ENCODE results near the gene NUP210L.
"Not testable (repeated sequence)": the region's sequence is repeated elsewhere in the genome, so short reads cannot be mapped to it uniquely, and the experiment has no call there.

Gene NUP210L

DNA sequence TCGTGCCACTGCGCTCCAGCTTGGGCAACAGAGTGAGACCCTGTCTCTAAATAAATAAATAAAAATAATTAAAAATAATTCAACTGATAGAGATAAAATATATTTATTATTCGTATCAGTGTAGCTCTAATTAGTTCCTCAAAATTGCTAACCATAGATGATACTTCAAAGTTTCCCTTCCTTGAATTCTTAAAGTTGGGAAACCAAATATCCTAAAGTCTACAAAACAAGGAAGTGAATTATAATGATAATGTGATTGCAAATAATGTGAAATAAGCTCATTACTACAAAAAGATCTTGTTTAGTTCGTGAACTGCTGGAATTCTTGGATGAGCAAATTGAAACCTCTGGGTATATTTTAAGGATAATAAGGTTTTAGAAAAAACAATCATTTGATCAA lies 60.5 kb downstream of the NUP210L start:
- DNase-seq = no peak

- DNase-seq = no peak
These were observed 61.2 kb downstream of the NUP210L start for GRCh38 chr1:154093699-154094098.

DNA sequence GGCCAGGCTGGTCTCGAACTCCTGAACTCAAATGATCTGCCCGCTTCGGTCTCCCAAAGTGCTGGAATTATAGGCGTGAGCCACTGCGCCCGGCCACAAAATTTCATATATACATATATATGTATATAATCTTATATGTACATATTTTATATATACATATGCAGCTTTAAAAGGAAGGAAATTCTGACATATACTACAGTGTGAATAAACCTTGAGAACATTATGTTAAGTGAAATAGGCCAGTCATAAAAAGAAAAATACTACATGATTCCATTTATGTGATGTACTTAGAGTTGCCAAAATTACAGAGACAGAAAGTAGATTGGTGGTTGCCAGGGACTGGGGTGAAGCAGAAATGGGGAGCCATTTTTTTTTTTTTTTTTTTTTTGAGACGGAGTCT lies 63.2 kb downstream of the NUP210L start:
- DNase-seq = no peak

DNA sequence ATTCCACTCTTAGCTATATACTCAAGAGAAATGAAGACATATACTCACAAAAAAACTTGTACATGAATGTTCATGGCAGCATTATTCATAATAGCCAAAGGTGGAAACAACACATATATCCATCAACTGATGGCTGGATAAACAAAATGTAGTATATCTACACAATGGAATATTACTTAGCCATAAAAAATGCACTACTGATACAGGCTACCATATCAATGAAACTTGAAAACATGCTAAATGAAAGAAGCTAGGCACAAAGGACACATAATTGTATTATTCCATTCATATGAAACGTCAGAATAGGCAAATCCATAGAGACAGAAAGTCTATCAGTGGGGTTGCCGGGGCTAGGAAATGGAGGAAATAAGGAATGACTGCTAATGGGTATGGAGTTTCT lies 67.3 kb downstream of the NUP210L start:
- no peak for DNase-seq

GRCh38 chr1:154083057-154083456 lies 71.8 kb downstream of the NUP210L start:
- DNase-seq = not testable (repeated sequence)

- no peak for DNase-seq
These were observed 73.3 kb downstream of the NUP210L start for GRCh38 chr1:154081386-154082126.

DNA sequence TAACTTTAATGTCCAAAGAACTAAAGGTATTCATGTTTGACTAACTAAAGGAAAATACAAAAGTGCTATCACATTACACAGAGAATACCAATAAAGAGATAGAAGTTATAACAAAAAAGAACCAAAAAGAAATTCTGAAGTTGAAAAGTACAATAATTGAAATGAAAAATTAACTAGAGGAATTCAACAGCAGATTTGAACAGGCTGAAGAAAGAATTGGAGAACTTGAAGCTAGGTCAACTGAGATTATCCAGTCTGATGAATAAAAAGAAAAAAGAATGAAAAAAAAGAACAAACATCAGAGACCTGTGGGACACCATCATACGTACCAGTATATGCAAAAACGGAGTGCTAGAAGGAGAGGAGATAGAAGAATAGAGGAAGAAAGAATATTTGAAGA lies 78.5 kb downstream of the NUP210L start:
- DNase-seq = no peak

- no peak for DNase-seq
These were observed 79.1 kb downstream of the NUP210L start for GRCh38 chr1:154075746-154076145.

DNA sequence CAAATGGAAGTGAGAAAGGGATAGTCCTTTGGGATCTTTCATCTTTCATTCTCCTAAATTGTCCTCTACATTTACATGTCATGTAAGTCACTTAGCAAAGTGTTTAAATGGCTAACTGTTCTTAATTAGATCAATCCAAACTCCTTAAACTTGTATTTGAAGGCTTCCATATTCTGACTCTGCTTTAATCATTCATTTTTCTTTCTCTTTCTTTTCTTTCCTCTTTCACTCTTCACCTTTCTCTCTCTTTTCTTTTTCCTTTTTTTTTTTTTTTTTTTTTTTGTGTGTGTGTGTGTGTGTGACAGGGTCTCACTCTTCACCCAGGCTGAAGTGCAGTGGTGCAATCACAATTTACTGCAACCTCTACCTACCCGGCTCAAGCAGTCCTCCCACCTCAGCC lies 92.6 kb downstream of the NUP210L start:
- DNase-seq = no peak

DNA sequence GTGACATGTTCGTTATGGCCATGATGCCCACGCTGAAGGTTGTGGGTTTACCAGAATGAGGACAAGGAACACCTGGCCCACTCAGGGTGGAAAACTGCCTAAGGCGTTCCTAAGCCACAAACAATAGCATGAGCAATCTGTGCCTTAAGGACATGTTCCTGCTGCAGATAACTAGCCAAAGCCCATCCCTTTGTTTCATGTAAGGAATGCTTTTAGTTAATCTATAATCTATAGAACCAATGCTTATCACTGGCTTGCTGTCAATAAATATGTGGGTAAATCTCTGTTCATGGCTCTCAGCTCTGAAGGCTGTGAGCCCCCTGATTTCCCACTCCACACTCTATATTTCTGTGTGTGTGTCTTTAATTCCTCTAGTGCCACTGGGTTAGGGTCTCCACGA lies 107.4 kb downstream of the NUP210L start:
- DNase-seq = not testable (repeated sequence)

DNA sequence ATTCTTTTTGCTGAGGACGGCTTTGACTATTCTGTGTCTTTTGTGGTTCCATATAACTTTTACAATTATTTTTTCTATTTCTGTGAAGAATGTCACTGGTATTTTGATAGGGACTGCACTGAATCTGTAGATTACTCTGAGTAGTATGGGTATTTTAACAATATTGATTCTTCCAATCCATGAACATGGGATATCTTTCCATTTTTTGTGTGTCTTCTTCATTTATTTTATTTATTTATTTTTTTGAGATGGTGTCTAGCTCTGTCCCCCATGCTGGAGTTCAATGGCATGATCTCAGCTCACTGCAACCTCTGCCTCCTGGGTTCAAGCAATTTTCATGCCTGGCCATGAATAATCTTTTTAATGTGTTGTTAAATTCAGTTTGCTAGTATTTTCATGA lies 121.2 kb downstream of the NUP210L start:
- DNase-seq = not testable (repeated sequence)

GRCh38 chr1:154019940-154020339 lies 134.9 kb downstream of the NUP210L start:
- no peak for DNase-seq

- DNase-seq = no peak
These were observed 135.6 kb downstream of the NUP210L start for GRCh38 chr1:154019269-154019668.

GRCh38 chr1:154014154-154014907 lies 140.5 kb downstream of the NUP210L start:
- no peak for DNase-seq

GRCh38 chr1:154012543-154012942 lies 142.3 kb downstream of the NUP210L start:
- DNase-seq = not testable (repeated sequence)

- DNase-seq = no peak
These were observed 142.7 kb downstream of the NUP210L start for GRCh38 chr1:154012129-154012528.

DNA sequence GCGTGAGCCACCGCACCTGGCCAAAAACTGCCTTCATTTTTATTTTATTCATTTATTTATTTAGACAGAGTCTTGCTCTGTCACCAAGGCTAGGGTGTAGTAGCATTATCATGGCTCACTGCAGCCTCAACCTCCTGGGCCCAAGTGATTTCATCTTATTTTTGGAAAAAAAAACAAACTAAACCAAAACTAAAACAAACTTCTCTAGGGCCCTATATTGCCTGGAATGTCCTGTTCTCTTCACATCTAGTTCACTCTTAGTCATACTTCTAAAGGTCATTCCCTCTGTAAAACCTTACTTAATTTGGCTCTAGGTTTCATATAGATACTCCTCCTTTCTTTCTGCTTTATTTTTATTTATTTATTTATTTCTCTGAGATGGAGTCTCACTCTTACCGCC lies 148.7 kb downstream of the NUP210L start:
- no peak for DNase-seq

DNA sequence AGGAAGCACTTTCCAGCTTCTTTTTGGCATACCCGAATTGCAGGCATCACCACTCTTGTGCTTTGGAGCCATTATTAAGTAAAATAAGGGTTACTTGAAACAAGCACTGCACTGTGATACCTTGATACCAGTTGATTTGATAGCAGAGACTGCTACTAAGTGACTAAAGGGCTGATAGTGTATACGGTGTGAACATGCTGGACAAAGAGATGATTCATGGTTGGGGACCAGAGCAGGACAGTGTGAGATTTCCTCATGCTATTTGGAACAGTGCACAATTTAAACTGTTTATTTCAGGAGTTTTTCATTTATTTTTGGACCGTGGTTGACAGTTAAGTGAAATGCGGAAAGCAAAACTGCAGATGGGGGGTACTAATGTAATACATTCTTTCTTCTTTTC lies 154.5 kb downstream of the NUP210L start:
- no peak for DNase-seq

- DNase-seq = not testable (repeated sequence)
These were observed 158.0 kb downstream of the NUP210L start for GRCh38 chr1:153996882-153997281.

DNA sequence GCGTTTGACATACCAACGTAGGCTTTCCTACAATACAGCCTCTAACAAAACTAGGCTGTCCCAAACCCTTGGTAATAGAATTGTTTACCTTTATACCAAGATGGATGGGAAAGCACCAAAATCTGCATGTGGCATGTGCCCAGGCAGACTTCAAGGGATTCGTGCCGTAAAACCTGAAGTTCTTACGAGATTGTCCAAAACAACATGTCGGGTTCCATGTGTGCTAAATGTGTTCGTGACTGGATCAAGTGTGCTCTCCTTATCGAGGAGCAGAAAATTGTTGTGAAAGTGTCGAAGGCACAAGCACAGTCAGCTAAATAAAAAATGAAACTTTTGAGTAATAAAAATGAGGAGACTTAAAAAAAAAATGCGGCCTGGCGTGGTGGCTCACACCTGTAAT lies 159.2 kb downstream of the NUP210L start:
- no peak for DNase-seq

- DNase-seq = no peak
These were observed 159.7 kb downstream of the NUP210L start for GRCh38 chr1:153995202-153995601.

GRCh38 chr1:153991806-153992205 lies 163.1 kb downstream of the NUP210L start:
- DNase-seq = no peak

DNA sequence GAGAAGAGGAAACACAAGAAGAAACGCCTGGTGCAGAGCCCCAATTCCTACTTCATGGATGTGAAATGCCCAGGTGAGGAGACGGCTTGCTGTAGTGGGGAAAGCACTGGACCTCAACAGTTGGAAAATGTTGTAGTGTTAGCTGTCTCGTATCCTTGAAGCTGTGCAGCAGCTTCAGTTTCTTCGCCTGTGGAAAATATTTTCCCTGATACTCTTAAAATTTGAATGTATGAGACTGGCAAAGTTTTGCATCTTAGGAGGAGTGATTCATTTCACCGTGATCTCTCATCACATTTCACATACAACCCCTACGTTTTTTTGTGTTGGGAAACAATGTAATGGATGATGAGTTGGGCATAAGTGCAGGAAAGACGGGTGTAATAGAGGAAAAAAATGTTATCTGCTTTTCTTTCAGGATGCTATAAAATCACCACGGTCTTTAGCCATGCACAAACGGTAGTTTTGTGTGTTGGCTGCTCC lies 163.7 kb downstream of the NUP210L start:
- no peak for DNase-seq

DNA sequence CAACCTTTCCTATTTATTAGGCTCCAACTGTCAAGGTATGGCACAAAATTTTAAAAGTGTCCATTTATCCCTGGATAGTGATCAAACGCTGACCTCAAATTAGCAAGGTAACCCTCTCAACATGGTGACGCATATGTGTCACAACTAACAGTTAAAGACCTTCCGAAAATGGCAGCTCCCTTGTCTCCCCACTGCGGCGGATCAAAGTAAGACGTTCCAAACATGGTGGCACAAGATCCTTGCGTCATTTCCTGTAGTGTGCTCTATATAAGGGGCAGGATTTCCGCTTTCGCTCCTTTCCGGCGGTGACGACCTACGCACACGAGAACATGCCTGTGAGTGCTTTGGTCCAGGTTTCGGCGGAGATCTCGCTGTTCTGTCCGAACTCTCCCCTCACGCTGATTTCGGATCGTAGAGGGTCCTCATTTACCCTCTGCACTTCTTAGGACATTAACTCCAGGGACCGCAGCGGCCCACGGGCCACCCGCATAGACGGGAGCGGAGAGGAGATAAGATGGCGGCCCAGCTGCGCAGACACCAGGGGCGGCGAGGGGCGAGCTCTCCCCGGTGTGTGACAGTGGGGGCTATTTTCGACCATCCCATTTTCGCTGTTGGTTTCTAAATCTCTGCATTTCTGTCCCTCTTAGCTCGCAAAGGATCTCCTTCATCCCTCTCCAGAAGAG lies 164.3 kb downstream of the NUP210L start, which contains the start of gene RPS27:
Gene RPS27 (plus strand): TSS at position 295 of the 683 bp plus-strand sequence. CDS start 35 bp downstream, at position 330.
- peak; percentile 95 for DNase-seq
